Measurements from ENCODE around the gene DSCAML1.

Gene DSCAML1

GRCh38 chr11:117669616-117670015 is 127.4 kb downstream of the DSCAML1 start:
- no peak overlapping the region for H3K27ac ChIP-seq
- DNase-seq = no peak
- no peak overlapping the region for H3K4me3 ChIP-seq (ENCODE audit: low read depth, low read length)
- no peaks in the 10 kb centered on the region for H3K27me3 ChIP-seq (ENCODE audit: insufficient read depth, low read depth, severe bottlenecking)
- no peak for TF ChIP-seq CTCF (IDR thresholded peaks at IDR 0.05; ENCODE audit: low read depth, low read length)
- H3K9me3 ChIP-seq (ENCODE audit: severe bottlenecking) = no peaks in the 10 kb centered on the region
- H3K36me3 ChIP-seq = no peaks in the 10 kb centered on the region

- DNase-seq = no peak
- TF ChIP-seq CTCF (IDR thresholded peaks at IDR 0.05; ENCODE audit: low read depth, low read length) = no peak
- Histone ChIP-seq H3K4me3 (ENCODE audit: low read depth, low read length) (no peak overlapping the region), H3K27ac (no peak overlapping the region), H3K9me3 (ENCODE audit: severe bottlenecking) (no peaks in the 10 kb centered on the region), H3K36me3 (no peaks in the 10 kb centered on the region), H3K27me3 (ENCODE audit: insufficient read depth, low read depth, severe bottlenecking) (no peaks in the 10 kb centered on the region)
These were observed 128.0 kb downstream of the DSCAML1 start for GRCh38 chr11:117669062-117669461.

- Histone ChIP-seq H3K36me3 (no peaks in the 10 kb centered on the region), H3K27me3 (ENCODE audit: insufficient read depth, low read depth, severe bottlenecking) (no peaks in the 10 kb centered on the region), H3K4me3 (ENCODE audit: low read depth, low read length) (no peak overlapping the region), H3K9me3 (ENCODE audit: severe bottlenecking) (no peaks in the 10 kb centered on the region), H3K27ac (no peak overlapping the region)
- peak; percentile 48 for DNase-seq
- no peak for TF ChIP-seq CTCF (IDR thresholded peaks at IDR 0.05; ENCODE audit: low read depth, low read length)
These were observed 128.7 kb downstream of the DSCAML1 start for GRCh38 chr11:117668321-117668751.

GRCh38 chr11:117664897-117665296 is 132.1 kb downstream of the DSCAML1 start:
- no peak overlapping the region for H3K4me3 ChIP-seq (ENCODE audit: low read depth, low read length)
- no peaks in the 10 kb centered on the region for H3K9me3 ChIP-seq (ENCODE audit: severe bottlenecking)
- DNase-seq = no peak
- no peaks in the 10 kb centered on the region for H3K36me3 ChIP-seq
- no peak overlapping the region for H3K27ac ChIP-seq
- TF ChIP-seq CTCF (IDR thresholded peaks at IDR 0.05; ENCODE audit: low read depth, low read length) = no peak
- H3K27me3 ChIP-seq (ENCODE audit: insufficient read depth, low read depth, severe bottlenecking) = no peaks in the 10 kb centered on the region

- Histone ChIP-seq H3K36me3 (no peaks in the 10 kb centered on the region), H3K4me3 (ENCODE audit: low read depth, low read length) (no peak overlapping the region), H3K27me3 (ENCODE audit: insufficient read depth, low read depth, severe bottlenecking) (no peaks in the 10 kb centered on the region), H3K27ac (peak overlapping the region; percentile 50), H3K9me3 (ENCODE audit: severe bottlenecking) (no peaks in the 10 kb centered on the region)
- peak; percentile 32 for DNase-seq
- TF ChIP-seq CTCF (IDR thresholded peaks at IDR 0.05; ENCODE audit: low read depth, low read length) = no peak
These were observed 133.2 kb downstream of the DSCAML1 start for GRCh38 chr11:117663821-117664220.

GRCh38 chr11:117663414-117663813 is 133.6 kb downstream of the DSCAML1 start:
- H3K27ac ChIP-seq = peak overlapping the region; percentile 50; the same call in 1 of the 2 replicates
- DNase-seq = no peak
- H3K9me3 ChIP-seq (ENCODE audit: severe bottlenecking) = no peaks in the 10 kb centered on the region
- H3K27me3 ChIP-seq (ENCODE audit: insufficient read depth, low read depth, severe bottlenecking) = no peaks in the 10 kb centered on the region
- no peak for TF ChIP-seq CTCF (IDR thresholded peaks at IDR 0.05; ENCODE audit: low read depth, low read length)
- H3K4me3 ChIP-seq (ENCODE audit: low read depth, low read length) = no peak overlapping the region
- no peaks in the 10 kb centered on the region for H3K36me3 ChIP-seq

Measured in WERI-Rb-1 (cell line).